Fibroblast of the aortic adventitia (primary cell): ENCODE measurements around the gene SLC25A39. TPM values are rescaled to one million over a fixed set of nuclear protein-coding genes. Genes with fewer than 3 reads are reported as not detected.

Experiments
- DNase-seq: peaks from one replicate; pipeline ENCODE4 v3.0.0-alpha.2; 2010; ENCODE audit warnings: low read depth
- H3K4me3 ChIP-seq: 2 replicates; pipeline ENCODE4 v1.5.1; 2011; ENCODE audit warnings: low read depth, mild to moderate bottlenecking, control low read depth, low read length, moderate library complexity
- CTCF ChIP-seq: IDR thresholded peaks from 2 replicates; pipeline ENCODE4 v1.5.1; 2011; ENCODE audit warnings: mild to moderate bottlenecking, low read length, control low read depth, inconsistent platforms; ENCODE audit not compliant: insufficient read depth
- total RNA-seq: library from RNA; depleted of rRNA; stranded (reverse); fragments of >200 nt; gene quantifications from 2 replicates; pipeline ENCODE4 v1.2.3, GENCODE V29; 2012; ENCODE audit warnings: low replicate concordance

SLC25A39 gene
- total RNA-seq, 1 donor = 61.5 TPM

GRCh38 chr17:44314869-44315661 lies 9.6 kb downstream of the SLC25A39 start:
- no peak for DNase-seq
- no peak for TF ChIP-seq CTCF
- H3K4me3 ChIP-seq = peak overlapping the region; percentile 55

GRCh38 chr17:44314524-44314868 lies 10.1 kb downstream of the SLC25A39 start:
- DNase-seq = no peak
- TF ChIP-seq CTCF = no peak
- H3K4me3 ChIP-seq = no peak overlapping the region

GRCh38 chr17:44314031-44314430 lies 10.6 kb downstream of the SLC25A39 start:
- TF ChIP-seq CTCF = no peak
- DNase-seq = no peak
- no peak overlapping the region for H3K4me3 ChIP-seq

- no peak for DNase-seq
- no peak overlapping the region for H3K4me3 ChIP-seq
- TF ChIP-seq CTCF = no peak
These were observed 12.1 kb downstream of the SLC25A39 start for GRCh38 chr17:44312396-44313104.

- H3K4me3 ChIP-seq = no peak overlapping the region
- no peak for DNase-seq
- no peak for TF ChIP-seq CTCF
These were observed 13.0 kb downstream of the SLC25A39 start for GRCh38 chr17:44311562-44312181.

GRCh38 chr17:44310609-44311376 lies 13.8 kb downstream of the SLC25A39 start:
- DNase-seq = no peak
- no peak for TF ChIP-seq CTCF
- no peak overlapping the region for H3K4me3 ChIP-seq
